Adrenal gland (tissue), 5 donors: ENCODE data around the gene FCAR.

Experiments
- POLR2A ChIP-seq, 2 donors: fragments of 450-650 bp; IDR thresholded peaks; one replicate each; pipeline ENCODE4 v1.6.1; 2017; ENCODE audit warnings: antibody characterized with exemption in 2 of 2, mild to moderate bottlenecking in 2 of 2, moderate library complexity in 1 of 2
- TF ChIP-seq, protein P1 (sequence below), 6 experiments: fragments of 450-650 bp in 4 of 6; fragments of 200-600 bp in 2 of 6; sonication (generic) in 1 of 6; IDR thresholded peaks; 1 replicate in 5 of 6; 2 replicates in 1 of 6; pipeline versions ENCODE4 v1.5.1 to v1.8.0; 2016 to 2021; ENCODE audit warnings: antibody characterized with exemption in 6 of 6, mild to moderate bottlenecking in 2 of 6, moderate library complexity in 1 of 6
- donor health status: DM: no; HTN: no; CAD: no.

- TF ChIP-seq, protein P1, sequence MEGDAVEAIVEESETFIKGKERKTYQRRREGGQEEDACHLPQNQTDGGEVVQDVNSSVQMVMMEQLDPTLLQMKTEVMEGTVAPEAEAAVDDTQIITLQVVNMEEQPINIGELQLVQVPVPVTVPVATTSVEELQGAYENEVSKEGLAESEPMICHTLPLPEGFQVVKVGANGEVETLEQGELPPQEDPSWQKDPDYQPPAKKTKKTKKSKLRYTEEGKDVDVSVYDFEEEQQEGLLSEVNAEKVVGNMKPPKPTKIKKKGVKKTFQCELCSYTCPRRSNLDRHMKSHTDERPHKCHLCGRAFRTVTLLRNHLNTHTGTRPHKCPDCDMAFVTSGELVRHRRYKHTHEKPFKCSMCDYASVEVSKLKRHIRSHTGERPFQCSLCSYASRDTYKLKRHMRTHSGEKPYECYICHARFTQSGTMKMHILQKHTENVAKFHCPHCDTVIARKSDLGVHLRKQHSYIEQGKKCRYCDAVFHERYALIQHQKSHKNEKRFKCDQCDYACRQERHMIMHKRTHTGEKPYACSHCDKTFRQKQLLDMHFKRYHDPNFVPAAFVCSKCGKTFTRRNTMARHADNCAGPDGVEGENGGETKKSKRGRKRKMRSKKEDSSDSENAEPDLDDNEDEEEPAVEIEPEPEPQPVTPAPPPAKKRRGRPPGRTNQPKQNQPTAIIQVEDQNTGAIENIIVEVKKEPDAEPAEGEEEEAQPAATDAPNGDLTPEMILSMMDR (IDR thresholded peaks at IDR 0.05), result no peak
- TF ChIP-seq POLR2A (IDR thresholded peaks at IDR 0.05), result no peak
Observed at GRCh38 chr19:54921082-54921481, 47.0 kb downstream of the FCAR start.
